ENCODE data around the gene SMLR1. TPM values are rescaled to one million over a fixed set of nuclear protein-coding genes. Genes with fewer than 3 reads are reported as not detected.

SMLR1 gene
- polyA plus RNA-seq, 3 donors: 0.07 TPM; not detected in 2

DNA sequence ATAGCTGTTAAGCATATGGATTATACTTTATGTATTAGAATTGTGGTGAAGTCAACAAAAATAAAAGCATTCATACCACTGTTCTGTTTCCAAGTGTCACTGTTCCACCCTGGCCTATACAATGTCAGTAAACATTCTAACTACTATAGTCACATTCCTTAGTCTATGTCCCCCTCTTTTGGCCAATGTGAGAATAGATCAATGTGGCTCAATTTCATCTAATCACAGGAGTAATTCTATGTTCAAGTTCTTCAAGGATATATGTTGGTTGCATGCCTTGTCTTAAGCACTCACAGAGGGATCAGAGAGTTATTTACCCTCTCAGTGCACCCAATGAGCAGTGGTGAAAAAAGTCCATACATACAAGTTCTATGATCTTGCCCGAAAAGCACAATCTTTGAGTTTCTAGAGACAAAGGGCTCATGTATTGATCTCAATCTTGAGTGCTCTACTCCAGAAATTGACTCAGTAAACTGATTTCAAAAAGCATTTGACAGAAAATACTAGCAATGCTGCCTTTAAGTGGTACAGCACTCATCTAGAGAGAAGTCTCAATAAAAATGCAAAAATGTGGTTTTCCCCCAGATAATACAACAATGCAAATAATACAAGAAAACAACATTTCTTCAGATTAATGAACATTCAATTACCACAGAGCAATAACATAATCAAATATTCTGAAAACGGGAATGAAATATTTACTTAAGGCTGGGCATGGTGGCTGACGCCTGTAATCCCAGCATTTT is 16.5 kb downstream of the SMLR1 start:
- H3K27ac ChIP-seq (ENCODE audit: low read depth, low read length): no peak overlapping the region
- 62 to 81% (median 78%) methylated on average over 3 of the region's 3 CpGs for WGBS, 3 donors

DNA sequence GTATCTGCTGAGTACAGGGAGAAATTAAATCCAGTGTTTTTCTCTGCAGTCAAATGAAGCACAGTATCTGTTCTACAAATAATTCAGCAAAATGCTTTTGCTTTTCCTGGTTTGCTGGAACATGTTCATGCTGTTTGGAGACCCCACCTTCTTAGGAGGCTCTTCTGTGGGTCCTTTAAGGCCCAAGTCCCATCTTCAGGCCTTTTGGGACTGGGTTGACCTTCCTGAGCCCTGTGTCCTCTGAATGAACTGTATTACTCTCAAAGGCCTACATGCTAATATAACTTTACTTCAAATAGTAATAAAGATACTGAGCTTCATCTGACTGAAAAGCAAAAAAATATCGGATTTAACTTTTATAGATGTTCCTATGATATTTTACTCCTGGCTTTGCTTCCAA is 19.3 kb downstream of the SMLR1 start:
- H3K27ac ChIP-seq (ENCODE audit: low read depth, low read length): no peak overlapping the region
- 64 to 73% (median 69%) methylated on average over 1 of the region's 1 CpG for WGBS, 3 donors

DNA sequence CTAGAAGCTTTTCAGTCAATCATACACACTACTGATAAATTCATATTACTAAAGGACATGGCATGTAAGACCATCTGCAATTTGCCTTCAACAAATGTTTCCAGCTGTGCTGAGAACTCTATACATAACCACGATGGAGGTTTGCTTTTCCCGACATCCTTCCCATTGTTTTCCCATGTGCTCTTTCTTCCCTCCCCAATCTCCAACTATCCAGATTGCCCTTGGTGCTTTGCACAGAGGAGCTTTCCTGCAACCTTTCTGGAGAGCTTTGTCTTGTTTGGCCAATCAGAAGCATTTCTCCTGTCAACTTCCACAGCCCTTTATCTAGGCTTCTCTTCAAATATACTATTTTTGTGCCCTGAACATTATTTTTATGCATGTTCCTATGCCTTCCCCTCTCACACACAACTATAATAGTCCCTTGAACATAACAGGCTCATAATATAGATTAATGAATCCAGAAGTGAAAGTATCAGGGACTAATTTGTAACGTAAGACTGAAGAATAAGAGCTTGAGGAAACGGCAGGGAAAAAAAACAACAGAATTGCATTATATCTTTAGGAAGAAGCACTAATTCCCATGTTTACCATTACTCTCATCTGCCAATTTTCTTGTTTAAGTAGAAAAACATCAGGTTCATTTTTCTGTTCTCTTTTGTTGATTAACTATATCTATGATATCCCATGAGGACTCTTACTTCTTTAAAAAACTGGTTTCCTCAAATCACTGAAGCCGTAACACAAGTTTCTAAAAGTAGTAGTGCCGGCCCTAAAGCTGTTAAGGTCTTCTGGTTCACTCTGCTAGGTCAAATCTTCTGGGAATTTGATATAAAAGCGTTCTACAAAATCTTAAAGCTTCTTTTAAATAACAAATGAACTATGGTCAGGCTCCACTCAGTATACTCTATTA is 20.1 kb downstream of the SMLR1 start:
- WGBS, 3 donors: 64 to 73% (median 64%) methylated on average over 7 of the region's 7 CpGs
- H3K27ac ChIP-seq (ENCODE audit: low read depth, low read length): no peak overlapping the region

- WGBS, 3 donors: 82 to 94% (median 91%) methylated on average over 2 of the region's 2 CpGs
- H3K27ac ChIP-seq (ENCODE audit: low read depth, low read length): no peak overlapping the region
Measured at GRCh38 chr6:130848945-130849344, 21.7 kb downstream of the SMLR1 start.

GRCh38 chr6:130849594-130849993 is 22.4 kb downstream of the SMLR1 start:
- no peak overlapping the region for H3K27ac ChIP-seq (ENCODE audit: low read depth, low read length)
- WGBS, 3 donors: 84 to 98% (median 93%) methylated on average over 1 of the region's 1 CpG

DNA sequence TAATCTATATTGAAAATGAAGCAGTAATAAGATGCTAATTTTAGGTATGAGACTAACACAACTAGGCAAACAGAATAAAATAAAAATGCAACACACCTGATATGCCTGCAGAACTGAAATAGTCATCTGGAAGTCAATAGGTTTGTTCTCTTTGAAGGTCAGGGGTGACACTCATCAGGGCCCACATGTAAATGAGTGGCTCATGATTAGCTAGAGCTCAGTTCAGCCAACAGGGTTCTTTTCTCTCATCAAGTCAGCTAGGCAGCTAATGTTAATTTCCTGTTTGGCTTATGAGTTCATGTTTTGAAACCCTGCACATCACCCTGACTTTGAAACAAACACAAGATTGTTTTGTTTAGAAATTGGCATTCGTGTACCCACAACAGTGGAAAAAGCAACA is 23.8 kb downstream of the SMLR1 start:
- 77 to 83% (median 78%) methylated on average over 1 of the region's 1 CpG for WGBS, 3 donors

DNA sequence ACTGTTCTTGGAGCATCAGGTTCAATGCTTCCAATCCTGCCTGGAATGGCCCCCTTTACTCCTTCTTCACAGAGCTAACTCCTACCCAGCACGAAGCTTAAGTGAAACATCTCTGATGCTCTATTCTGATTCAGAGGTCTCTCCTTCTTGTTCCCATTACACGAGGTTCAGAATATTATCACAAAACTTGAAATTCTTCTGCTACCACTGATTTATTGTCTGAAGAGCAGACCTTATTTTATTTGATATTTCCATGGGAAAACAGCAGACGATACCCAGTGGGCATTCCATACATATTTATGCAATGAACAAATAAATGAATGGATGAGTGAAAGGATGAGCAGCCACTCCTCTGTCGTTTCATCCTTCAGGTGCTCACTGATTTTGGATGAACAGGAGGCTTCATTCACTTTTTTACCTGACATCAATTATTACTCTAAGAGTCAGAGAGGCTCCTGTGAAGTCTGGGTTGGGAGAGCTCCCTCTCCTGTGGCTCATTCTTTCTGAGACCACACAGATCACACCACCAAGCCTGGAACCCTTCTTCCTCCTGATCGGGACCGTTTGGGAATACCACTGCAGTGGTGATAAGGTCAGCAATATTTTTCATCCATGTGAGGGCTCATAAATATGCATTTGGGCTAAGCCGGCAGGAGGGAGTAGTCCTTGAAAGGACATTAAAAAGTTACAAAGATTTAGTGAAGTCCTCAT is 25.8 kb downstream of the SMLR1 start:
- H3K27ac ChIP-seq (ENCODE audit: low read depth, low read length): no peak overlapping the region
- WGBS, 3 donors: 53 to 67% (median 62%) methylated on average over 7 of the region's 7 CpGs

More for the DNA sequence above, 23.8 kb downstream of the SMLR1 start:
- no peak overlapping the region for H3K27ac ChIP-seq (ENCODE audit: low read depth, low read length)

DNA sequence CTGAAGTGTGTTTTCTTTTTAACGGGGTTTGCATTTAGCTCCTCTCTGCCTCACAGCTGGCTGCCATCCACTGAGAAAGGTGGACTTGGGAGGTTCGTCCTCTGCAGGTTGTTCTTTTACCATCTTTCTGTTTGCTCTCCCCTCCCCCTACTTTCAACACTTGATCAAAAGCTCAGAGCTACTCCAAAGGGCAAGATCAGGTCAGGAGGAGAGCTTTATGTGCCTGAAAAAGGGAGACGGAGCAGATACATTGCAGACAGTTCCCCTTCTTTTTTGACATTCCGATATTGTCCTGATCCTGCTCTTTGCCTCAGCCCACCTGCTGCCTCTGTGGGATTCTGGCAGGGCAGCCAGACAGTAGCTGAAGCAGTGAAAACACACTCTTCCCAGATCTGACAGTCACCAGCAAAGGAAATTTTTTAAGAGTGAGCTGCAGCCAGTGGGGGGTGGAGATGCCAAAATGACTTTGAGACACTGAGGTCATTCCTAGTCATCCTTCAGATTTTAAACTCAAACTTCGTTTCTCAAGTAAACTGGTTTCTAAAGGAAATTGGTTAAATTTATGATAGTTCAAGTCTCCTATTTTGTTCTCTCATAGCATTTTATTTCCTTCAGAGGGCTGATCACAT is 26.5 kb downstream of the SMLR1 start:
- no peak overlapping the region for H3K27ac ChIP-seq (ENCODE audit: low read depth, low read length)
- WGBS, 3 donors: 57 to 70% (median 61%) methylated on average over 5 of the region's 5 CpGs

DNA sequence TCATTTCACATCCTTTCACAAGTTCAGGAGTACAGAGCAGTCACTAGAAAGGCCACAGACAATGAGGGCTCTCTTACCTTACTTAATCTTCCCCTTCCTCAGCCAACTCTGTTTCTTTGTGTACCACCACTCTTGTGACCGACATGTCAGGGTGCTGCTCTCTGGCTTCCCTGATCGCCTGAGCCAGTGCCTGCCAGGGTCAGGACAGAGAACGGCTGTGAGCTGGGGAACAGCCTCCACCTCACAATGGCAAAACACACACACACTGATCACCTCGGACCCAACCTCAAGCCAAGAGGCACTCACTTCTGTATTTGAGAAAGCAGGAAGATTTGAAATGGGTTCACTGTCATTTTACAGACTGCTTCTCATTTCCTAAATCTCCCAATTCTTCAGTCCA is 30.8 kb downstream of the SMLR1 start:
- H3K27ac ChIP-seq (ENCODE audit: low read depth, low read length): no peak overlapping the region
- 79 to 92% (median 92%) methylated on average over 4 of the region's 4 CpGs for WGBS, 3 donors

- no peak overlapping the region for H3K27ac ChIP-seq (ENCODE audit: low read depth, low read length)
- WGBS, 3 donors: 37 to 77% (median 71%) methylated on average over 2 of the region's 2 CpGs
Measured at GRCh38 chr6:130858498-130859160, 31.4 kb downstream of the SMLR1 start.

DNA sequence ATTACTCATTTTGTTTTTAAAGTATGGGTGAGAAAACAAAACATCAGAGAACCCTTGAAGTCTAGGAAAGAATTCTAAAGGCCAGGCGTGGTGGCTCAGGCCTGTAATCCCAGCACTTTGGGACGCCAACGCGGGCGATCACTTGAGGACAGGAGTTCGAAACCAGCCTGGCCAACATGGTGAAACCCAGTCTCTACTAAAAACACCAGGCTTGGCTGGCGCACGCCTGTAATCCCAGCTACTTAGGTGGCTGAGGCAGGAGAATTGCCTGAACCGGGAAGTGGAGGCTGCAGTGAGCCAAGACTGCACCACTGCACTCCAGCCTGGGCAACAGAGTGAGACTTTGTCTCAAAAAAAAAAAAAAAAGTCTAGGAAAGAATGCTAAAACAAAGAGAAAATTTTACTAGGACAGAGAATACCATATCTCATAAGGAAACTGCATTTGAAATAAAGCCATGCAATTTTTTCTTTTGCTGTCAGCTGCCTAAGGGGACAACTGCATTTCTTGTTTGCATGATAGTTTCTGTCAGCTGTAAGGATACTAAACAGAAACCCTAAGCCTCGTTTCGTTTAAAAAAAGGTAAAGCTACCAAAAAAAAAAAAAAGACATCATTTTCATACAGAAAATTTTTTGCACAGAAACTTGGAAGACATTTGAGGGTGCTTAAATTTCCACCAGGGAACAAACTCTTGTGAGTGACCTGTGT is 32.1 kb downstream of the SMLR1 start:
- H3K27ac ChIP-seq (ENCODE audit: low read depth, low read length): no peak overlapping the region
- WGBS, 3 donors: 91 to 93% (median 92%) methylated on average over 11 of the region's 11 CpGs

DNA sequence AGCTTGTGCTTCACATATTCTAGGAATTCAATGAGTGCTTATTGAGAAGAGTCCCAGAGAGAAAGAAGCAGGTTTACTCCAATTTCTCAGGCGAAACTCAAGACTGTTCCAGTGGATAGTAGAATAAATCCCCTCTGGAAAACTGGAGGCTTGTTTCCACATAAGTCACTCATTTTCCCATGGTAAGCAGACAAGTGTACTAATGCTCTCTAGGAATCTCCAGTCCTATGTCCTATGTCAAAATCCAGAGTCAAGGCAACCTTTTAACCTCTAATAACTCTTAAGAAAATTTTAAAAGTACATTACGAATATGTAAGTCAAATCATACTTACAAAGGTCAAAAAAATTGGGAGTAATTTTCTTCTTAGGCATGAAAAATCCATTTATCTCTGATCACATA is 35.2 kb downstream of the SMLR1 start:
- no peak overlapping the region for H3K27ac ChIP-seq (ENCODE audit: low read depth, low read length)
- WGBS, 3 donors: 67 to 93% (median 88%) methylated on average over 2 of the region's 2 CpGs

DNA sequence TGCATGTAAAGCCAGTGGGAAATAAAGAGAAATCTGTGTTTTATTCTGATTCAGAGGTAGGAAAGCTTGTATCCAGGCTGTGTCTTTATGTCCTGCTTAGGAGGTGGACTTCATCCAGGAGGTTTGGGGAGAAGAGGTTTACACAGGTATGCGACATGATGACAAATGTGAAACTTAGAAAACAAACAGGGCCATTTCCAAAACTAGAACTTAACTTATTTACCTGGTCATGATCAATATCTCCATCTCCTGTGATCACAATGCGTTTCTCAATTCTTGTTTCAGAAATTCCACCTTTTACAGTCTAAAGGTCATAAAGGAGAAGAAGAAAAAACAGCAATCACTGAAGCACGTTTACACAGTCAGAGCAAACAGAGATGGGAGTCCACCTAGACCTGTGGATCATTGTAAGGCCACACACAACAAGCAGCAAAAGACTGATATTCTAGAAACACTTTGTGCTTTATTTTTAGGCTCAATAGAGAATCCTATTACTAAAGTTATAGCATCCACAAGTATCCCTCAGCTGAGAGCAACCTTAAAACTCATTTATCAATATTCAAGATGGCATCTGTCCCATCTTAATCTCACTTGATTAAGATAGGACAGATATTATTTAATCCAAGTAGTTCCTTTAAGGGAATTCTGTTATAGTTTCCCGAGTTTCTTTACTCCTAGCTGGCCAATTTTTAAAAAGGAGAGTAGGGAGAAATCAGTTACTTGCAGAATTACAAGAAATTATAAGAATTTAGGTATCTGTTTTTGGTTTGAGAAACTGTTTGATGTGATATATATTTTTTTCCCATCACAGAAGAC is 36.4 kb downstream of the SMLR1 start:
- H3K27ac ChIP-seq (ENCODE audit: low read depth, low read length): no peak overlapping the region
- 51 to 86% (median 86%) methylated on average over 4 of the region's 4 CpGs for WGBS, 3 donors

DNA sequence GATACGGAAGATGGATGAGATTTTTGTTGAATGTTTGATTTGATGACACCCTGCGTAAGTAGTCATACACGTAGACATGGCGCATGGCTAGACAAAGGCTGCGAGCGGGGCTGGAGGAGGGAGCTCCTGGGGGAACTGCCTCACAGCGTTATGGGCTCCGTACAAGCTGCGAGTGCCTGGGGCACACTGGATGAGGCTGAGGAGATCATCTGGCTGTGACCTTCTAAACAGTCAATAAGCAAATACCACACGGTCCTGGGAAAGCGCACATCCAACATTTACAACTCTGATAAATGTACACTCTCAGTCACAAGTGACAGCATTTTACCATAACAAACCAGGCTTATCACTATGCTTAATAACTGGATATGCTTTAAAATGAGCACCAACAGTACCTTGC is 37.1 kb downstream of the SMLR1 start:
- no peak overlapping the region for H3K27ac ChIP-seq (ENCODE audit: low read depth, low read length)
- WGBS, 3 donors: 75 to 94% (median 94%) methylated on average over 11 of the region's 11 CpGs

DNA sequence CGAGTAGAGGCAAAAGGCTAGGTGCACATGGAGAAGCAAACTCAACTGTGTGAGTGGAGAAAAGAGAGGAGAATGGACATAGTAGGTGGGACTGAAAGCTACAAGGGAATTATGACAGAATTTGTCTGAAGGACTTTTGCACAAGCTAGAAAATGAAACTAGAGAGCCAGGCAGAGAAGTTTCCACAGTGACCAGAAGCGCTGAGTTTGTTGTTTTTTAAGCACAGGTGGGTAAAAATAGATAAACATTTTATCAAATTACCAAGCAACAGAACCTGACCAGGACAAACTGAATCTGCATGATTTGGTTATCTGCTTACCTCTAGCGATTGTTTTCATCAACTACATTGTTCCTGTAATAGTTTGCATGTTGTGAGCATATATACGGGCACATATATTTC is 38.6 kb downstream of the SMLR1 start:
- H3K27ac ChIP-seq (ENCODE audit: low read depth, low read length): no peak overlapping the region
- 93 to 96% (median 93%) methylated on average over 4 of the region's 4 CpGs for WGBS, 3 donors

DNA sequence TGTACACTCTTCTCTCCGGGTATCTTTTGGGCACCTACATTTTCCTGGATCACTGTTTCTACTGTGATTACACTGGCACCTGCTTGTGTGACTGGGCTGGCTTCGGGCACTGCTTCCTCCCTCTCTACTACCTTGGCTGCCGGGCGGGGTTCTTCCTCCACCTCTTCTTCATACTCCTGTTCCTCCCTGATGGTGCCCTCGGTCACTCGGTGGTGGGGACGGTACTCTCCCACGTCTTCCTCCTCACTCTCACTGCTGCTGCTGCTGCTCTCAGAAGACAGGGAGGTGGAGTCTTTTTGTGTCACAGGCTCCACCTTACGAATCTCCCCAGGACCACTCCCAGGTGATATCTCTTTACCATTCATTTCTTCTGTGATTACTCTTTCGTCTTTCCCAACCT is 42.5 kb downstream of the SMLR1 start:
- WGBS, 3 donors: 87 to 92% (median 91%) methylated on average over 10 of the region's 10 CpGs
- no peak overlapping the region for H3K27ac ChIP-seq (ENCODE audit: low read depth, low read length)
